ENCODE data around the gene ZNF260. TPM values are rescaled to one million over a fixed set of nuclear protein-coding genes. Genes with fewer than 3 reads are reported as not detected.
A peak's percentile ranks its signal among the peaks of the same experiment; 100 is the strongest.

The ZNF260 gene
- total and polyA plus RNA-seq, 2 of the 13 experiments (the other 11 are each of a cell fraction or from before 2014, with no cell fraction given): 2.8 to 10.5 TPM

DNA sequence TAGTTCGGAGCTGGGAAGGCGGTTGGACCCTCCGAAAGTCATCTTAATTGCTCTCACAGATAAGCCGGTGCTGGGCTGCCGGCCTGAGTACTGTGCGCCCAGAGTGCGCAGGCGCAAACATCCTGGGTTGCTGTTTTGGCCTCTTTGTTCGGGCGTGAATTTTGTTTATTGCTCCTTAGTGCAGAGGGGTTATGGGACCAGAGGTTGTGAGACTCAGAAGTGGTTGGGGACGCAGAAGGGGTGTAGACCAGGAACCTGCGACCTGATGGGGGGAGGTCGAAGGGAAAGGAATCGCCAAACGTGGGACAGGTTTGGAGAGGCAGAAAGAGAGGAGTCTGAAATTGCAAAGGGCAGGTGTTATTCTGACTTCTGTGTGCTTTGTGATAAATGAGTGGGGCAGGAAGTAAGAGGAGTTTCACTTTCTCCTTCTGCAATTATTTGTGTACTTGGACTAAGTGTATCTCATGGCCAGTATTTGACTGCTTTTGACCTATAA lies 38.1 kb downstream of the ZNF260 start (continued):
- TF ChIP-seq, protein P1, sequence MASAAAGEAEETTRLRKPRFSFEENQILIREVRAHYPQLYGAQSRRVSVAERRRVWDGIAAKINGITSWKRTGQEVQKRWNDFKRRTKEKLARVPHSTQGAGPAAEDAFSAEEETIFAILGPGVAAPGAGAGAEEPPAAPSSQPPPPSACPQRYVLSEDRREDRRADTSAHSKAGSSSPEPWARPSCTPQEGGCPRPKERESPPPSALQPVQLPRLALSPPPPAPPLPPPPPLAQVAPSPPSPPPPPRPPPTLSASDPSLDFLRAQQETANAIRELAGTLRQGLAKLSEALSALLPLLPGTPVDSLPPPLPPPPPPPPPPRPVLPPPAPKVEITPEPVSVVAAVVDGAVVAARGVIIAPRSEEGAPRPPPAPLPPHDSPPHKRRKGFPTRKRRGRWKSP (CRISPR knock-in tag; IDR thresholded peaks at IDR 0.05): peak; percentile 16; the same call in 1 of the 2 replicates
- TF ChIP-seq, protein P2, sequence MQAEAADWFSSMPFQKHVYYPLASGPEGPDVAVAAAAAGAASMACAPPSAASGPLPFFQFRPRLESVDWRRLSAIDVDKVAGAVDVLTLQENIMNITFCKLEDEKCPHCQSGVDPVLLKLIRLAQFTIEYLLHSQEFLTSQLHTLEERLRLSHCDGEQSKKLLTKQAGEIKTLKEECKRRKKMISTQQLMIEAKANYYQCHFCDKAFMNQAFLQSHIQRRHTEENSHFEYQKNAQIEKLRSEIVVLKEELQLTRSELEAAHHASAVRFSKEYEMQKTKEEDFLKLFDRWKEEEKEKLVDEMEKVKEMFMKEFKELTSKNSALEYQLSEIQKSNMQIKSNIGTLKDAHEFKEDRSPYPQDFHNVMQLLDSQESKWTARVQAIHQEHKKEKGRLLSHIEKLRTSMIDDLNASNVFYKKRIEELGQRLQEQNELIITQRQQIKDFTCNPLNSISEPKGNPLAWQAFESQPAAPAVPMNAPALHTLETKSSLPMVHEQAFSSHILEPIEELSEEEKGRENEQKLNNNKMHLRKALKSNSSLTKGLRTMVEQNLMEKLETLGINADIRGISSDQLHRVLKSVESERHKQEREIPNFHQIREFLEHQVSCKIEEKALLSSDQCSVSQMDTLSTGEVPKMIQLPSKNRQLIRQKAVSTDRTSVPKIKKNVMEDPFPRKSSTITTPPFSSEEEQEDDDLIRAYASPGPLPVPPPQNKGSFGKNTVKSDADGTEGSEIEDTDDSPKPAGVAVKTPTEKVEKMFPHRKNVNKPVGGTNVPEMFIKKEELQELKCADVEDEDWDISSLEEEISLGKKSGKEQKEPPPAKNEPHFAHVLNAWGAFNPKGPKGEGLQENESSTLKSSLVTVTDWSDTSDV (CRISPR knock-in tag; IDR thresholded peaks at IDR 0.05): peak; percentile 15; the same call in 1 of the 2 replicates
- TF ChIP-seq ZNF768 (CRISPR knock-in tag; IDR thresholded peaks at IDR 0.05) (0 out of 2 replicates have a peak, but pooled peaks have one; percentile 3), RARA (CRISPR knock-in tag; IDR thresholded peaks at IDR 0.05) (0 out of 2 replicates have a peak, but pooled peaks have one; percentile 6), ATF1 (CRISPR knock-in tag; IDR thresholded peaks at IDR 0.05) (peak; percentile 11; the same call in 1 of the 2 replicates), MED13 (CRISPR knock-in tag; IDR thresholded peaks at IDR 0.05) (peak; percentile 14; the same call in 1 of the 2 replicates), ZNF501 (CRISPR knock-in tag; IDR thresholded peaks at IDR 0.05) (peak; percentile 2), MAZ (IDR thresholded peaks at IDR 0.05; ENCODE audit: borderline replicate concordance, low read depth, low read length) (no peak), MAZ (CRISPR knock-in tag; IDR thresholded peaks at IDR 0.05; ENCODE audit: low read depth) (0 out of 2 replicates have a peak, but pooled peaks have one; percentile 4), ZNF543 (CRISPR knock-in tag; IDR thresholded peaks at IDR 0.05) (no peak), HCFC1 (IDR thresholded peaks at IDR 0.05; ENCODE audit: low read depth, low read length) (peak; percentile 56; the same call in 1 of the 2 replicates), POLR2A (IDR thresholded peaks at IDR 0.05; ENCODE audit: insufficient read depth in 1 of 2, low read depth in 2 of 2, low read length in 2 of 2) (0 out of 4 replicates have a peak, but pooled peaks of 1 of the 2 experiments have one; percentile 10), NR2F6 (IDR thresholded peaks at IDR 0.05) (no peak), NR2F6 (CRISPR knock-in tag; IDR thresholded peaks at IDR 0.05) (0 out of 2 replicates have a peak, but pooled peaks have one; percentile 2)
- TF ChIP-seq, protein P3, sequence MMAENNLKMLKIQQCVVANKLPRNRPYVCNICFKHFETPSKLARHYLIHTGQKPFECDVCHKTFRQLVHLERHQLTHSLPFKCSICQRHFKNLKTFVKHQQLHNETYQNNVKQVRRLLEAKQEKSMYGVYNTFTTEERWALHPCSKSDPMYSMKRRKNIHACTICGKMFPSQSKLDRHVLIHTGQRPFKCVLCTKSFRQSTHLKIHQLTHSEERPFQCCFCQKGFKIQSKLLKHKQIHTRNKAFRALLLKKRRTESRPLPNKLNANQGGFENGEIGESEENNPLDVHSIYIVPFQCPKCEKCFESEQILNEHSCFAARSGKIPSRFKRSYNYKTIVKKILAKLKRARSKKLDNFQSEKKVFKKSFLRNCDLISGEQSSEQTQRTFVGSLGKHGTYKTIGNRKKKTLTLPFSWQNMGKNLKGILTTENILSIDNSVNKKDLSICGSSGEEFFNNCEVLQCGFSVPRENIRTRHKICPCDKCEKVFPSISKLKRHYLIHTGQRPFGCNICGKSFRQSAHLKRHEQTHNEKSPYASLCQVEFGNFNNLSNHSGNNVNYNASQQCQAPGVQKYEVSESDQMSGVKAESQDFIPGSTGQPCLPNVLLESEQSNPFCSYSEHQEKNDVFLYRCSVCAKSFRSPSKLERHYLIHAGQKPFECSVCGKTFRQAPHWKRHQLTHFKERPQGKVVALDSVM (CRISPR knock-in tag; IDR thresholded peaks at IDR 0.05): no peak

Data from HepG2 (cell line).